Measurements from ENCODE around the gene NEURL1B.

DNA sequence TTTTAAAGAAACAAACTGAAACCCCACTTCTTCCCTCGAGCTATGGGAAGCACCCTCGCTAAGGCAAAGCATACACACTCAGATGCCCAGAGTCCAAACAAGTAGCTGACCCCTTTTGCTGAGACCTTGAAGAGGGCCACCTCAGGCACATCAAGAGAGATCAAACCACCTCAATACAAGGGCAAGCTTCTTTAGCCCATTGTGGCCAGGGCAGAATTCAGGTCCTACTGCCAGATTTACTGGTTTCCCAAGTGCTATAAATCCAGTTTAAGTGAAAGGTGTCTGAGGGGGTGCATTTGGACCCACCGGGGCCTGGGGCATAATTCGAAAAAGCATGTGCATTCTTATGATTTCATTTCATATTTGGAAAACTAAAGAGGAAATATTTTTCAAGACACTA lies 40.4 kb downstream of the NEURL1B start:
- TF ChIP-seq TCF7L2 (IDR thresholded peaks at IDR 0.05; ENCODE audit: borderline replicate concordance, low read depth, low read length) (no peak), YY1 (tag by site-specific recombination; IDR thresholded peaks at IDR 0.05) (no peak), WT1 (tag by site-specific recombination; IDR thresholded peaks at IDR 0.05) (no peak), GLI4 (tag by site-specific recombination; IDR thresholded peaks at IDR 0.05) (no peak), ZNF114 (tag by site-specific recombination; IDR thresholded peaks at IDR 0.05) (no peak), ZBTB8A (tag by site-specific recombination; IDR thresholded peaks at IDR 0.05) (no peak)
- TF ChIP-seq, protein P1, sequence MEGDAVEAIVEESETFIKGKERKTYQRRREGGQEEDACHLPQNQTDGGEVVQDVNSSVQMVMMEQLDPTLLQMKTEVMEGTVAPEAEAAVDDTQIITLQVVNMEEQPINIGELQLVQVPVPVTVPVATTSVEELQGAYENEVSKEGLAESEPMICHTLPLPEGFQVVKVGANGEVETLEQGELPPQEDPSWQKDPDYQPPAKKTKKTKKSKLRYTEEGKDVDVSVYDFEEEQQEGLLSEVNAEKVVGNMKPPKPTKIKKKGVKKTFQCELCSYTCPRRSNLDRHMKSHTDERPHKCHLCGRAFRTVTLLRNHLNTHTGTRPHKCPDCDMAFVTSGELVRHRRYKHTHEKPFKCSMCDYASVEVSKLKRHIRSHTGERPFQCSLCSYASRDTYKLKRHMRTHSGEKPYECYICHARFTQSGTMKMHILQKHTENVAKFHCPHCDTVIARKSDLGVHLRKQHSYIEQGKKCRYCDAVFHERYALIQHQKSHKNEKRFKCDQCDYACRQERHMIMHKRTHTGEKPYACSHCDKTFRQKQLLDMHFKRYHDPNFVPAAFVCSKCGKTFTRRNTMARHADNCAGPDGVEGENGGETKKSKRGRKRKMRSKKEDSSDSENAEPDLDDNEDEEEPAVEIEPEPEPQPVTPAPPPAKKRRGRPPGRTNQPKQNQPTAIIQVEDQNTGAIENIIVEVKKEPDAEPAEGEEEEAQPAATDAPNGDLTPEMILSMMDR (tag by site-specific recombination; IDR thresholded peaks at IDR 0.05): no peak
- TF ChIP-seq, protein P2, sequence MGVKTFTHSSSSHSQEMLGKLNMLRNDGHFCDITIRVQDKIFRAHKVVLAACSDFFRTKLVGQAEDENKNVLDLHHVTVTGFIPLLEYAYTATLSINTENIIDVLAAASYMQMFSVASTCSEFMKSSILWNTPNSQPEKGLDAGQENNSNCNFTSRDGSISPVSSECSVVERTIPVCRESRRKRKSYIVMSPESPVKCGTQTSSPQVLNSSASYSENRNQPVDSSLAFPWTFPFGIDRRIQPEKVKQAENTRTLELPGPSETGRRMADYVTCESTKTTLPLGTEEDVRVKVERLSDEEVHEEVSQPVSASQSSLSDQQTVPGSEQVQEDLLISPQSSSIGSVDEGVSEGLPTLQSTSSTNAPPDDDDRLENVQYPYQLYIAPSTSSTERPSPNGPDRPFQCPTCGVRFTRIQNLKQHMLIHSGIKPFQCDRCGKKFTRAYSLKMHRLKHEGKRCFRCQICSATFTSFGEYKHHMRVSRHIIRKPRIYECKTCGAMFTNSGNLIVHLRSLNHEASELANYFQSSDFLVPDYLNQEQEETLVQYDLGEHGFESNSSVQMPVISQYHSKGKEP (tag by site-specific recombination; IDR thresholded peaks at IDR 0.05): no peak
- TF ChIP-seq, protein P3, sequence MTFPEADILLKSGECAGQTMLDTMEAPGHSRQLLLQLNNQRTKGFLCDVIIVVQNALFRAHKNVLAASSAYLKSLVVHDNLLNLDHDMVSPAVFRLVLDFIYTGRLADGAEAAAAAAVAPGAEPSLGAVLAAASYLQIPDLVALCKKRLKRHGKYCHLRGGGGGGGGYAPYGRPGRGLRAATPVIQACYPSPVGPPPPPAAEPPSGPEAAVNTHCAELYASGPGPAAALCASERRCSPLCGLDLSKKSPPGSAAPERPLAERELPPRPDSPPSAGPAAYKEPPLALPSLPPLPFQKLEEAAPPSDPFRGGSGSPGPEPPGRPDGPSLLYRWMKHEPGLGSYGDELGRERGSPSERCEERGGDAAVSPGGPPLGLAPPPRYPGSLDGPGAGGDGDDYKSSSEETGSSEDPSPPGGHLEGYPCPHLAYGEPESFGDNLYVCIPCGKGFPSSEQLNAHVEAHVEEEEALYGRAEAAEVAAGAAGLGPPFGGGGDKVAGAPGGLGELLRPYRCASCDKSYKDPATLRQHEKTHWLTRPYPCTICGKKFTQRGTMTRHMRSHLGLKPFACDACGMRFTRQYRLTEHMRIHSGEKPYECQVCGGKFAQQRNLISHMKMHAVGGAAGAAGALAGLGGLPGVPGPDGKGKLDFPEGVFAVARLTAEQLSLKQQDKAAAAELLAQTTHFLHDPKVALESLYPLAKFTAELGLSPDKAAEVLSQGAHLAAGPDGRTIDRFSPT (tag by site-specific recombination; IDR thresholded peaks at IDR 0.05): no peak
